Endothelial cell of umbilical vein (primary cell): Measurements from ENCODE around the gene SAMSN1. TPM values are rescaled to one million over a fixed set of nuclear protein-coding genes. Genes with fewer than 3 reads are reported as not detected.

Experiments
- BruUV-seq: library from RNA; stranded (reverse); fragments of 400-500 nt; replicated peaks from 2 replicates; lab custom pipeline; 2021; lab: Mats Ljungman, UMichigan
- CTCF ChIA-PET: fragments of 300-600, 350-600 bp; sonication (Branson Sonifier 250); formaldehyde crosslinking; loops from one replicate; lab custom pipeline; 2021; ENCODE audit warnings: antibody characterized with exemption, inconsistent platforms; lab: Charles Lee
- POLR2A ChIA-PET: fragments of 300-600, 350-600 bp; sonication (Branson Sonifier 250); formaldehyde crosslinking; loops from one replicate; lab custom pipeline; 2021; ENCODE audit warnings: antibody characterized with exemption, inconsistent platforms; lab: Charles Lee
- DNase-seq: peaks from one replicate; pipeline ENCODE4 v3.0.0-alpha.2; 2011; ENCODE audit warnings: low read depth, low spot score
- FAIRE-seq: peaks from 2 replicates; lab custom pipeline; 2011; peaks lifted over from hg19 to GRCh38; lab: Jason Lieb, UNC
- H2AFZ ChIP-seq: 2 replicates; pipeline ENCODE4 v1.6.0; 2012; ENCODE audit warnings: low read depth, low read length, control low read depth, inconsistent platforms
- H3K27ac ChIP-seq: 2 replicates; pipeline ENCODE4 v1.5.1; 2011; ENCODE audit warnings: low read depth, mild to moderate bottlenecking, control low read depth, low read length, moderate library complexity; ENCODE audit not compliant: insufficient read depth
- H3K27me3 ChIP-seq, 2 experiments: 2 replicates each; pipeline versions ENCODE4 v1.6.0 to v1.6.1; 2011; ENCODE audit warnings: low read length in 2 of 2, mixed read lengths in 1 of 2; ENCODE audit not compliant: control insufficient read depth in 2 of 2, insufficient read depth in 2 of 2
- H3K36me3 ChIP-seq, 2 experiments: 2 replicates in 1 of 2; 3 replicates in 1 of 2; pipeline ENCODE4 v1.5.1; 2011; ENCODE audit warnings: low read length in 2 of 2, mild to moderate bottlenecking in 1 of 2, moderate library complexity in 1 of 2; ENCODE audit not compliant: control insufficient read depth in 2 of 2, insufficient read depth in 2 of 2; ENCODE audit errors: extremely low read depth in 1 of 2
- H3K4me1 ChIP-seq: 3 replicates; pipeline ENCODE4 v1.5.1; 2011; ENCODE audit warnings: mild to moderate bottlenecking, low read length; ENCODE audit not compliant: control insufficient read depth, insufficient read depth; ENCODE audit errors: extremely low read depth
- H3K4me2 ChIP-seq: 2 replicates; pipeline ENCODE4 v1.6.1; 2011; ENCODE audit warnings: low read length, control low read depth, mixed read lengths; ENCODE audit not compliant: insufficient read depth
- H3K4me3 ChIP-seq, 3 experiments: fragments of 200-600 bp in 1 of 3; sonication (generic), shearing (Covaris generic) in 1 of 3; replicated peaks in 1 of 3; 2 replicates each; pipeline ENCODE4 v1.5.1; 2011 to 2016; ENCODE audit warnings: control low read depth in 3 of 3, low read length in 3 of 3, mild to moderate bottlenecking in 2 of 3, inconsistent platforms in 1 of 3, low read depth in 1 of 3, moderate library complexity in 1 of 3; ENCODE audit not compliant: insufficient read depth in 1 of 3
- H3K79me2 ChIP-seq: 2 replicates; pipeline ENCODE4 v1.6.0; 2012; ENCODE audit warnings: low read length, inconsistent platforms; ENCODE audit not compliant: control insufficient read depth, insufficient read depth
- H3K9ac ChIP-seq: replicated peaks from 2 replicates; pipeline ENCODE3; 2011; ENCODE audit warnings: low read length, control low read depth; ENCODE audit not compliant: insufficient read depth; ENCODE audit errors: extremely low read depth
- H3K9me1 ChIP-seq: replicated peaks from 3 replicates; pipeline ENCODE4 v1.6.0; 2011; ENCODE audit warnings: mild to moderate bottlenecking, low read length; ENCODE audit not compliant: control insufficient read depth, insufficient read depth; ENCODE audit errors: extremely low read depth
- H3K9me3 ChIP-seq: replicated peaks from 2 replicates; pipeline ENCODE4 v1.5.1; 2012; ENCODE audit warnings: low read length, inconsistent platforms; ENCODE audit not compliant: control insufficient read depth, insufficient read depth
- H4K20me1 ChIP-seq: replicated peaks from 2 replicates; pipeline ENCODE3; 2011; ENCODE audit warnings: mild to moderate bottlenecking, low read length; ENCODE audit not compliant: control insufficient read depth, insufficient read depth; ENCODE audit errors: extremely low read depth
- EZH2 ChIP-seq: IDR thresholded peaks from 2 replicates; pipeline ENCODE4 v1.6.1; 2012; ENCODE audit warnings: borderline replicate concordance, low read depth, mild to moderate bottlenecking, moderate library complexity, low read length, inconsistent platforms; ENCODE audit not compliant: severe bottlenecking
- FOS ChIP-seq: IDR thresholded peaks from 2 replicates; pipeline ENCODE4 v1.6.1; 2011; ENCODE audit warnings: mild to moderate bottlenecking, low read length, moderate library complexity, borderline replicate concordance; ENCODE audit not compliant: insufficient read depth
- GATA2 ChIP-seq: IDR thresholded peaks from 2 replicates; pipeline ENCODE4 v1.7.0; 2011; ENCODE audit warnings: low read depth, mild to moderate bottlenecking, moderate library complexity, mixed read lengths, low read length; ENCODE audit not compliant: insufficient read length, insufficient read depth
- JUN ChIP-seq: IDR thresholded peaks from 2 replicates; pipeline ENCODE4 v1.6.1; 2011; ENCODE audit warnings: borderline replicate concordance, low read depth; ENCODE audit not compliant: insufficient read length, insufficient read depth
- MYC ChIP-seq: IDR thresholded peaks from one replicate; pipeline ENCODE4 v1.6.1; 2011; ENCODE audit warnings: mild to moderate bottlenecking, low read depth, low read length
- POLR2A ChIP-seq: IDR thresholded peaks from 2 replicates; pipeline ENCODE4 v1.6.1; 2012; ENCODE audit warnings: low read depth, mild to moderate bottlenecking, control low read depth, low read length
- POLR2AphosphoS5 ChIP-seq: IDR thresholded peaks from 2 replicates; pipeline ENCODE4 v1.6.1; 2012; ENCODE audit warnings: low read depth, mild to moderate bottlenecking, control low read depth, low read length, moderate library complexity; ENCODE audit not compliant: insufficient read depth
- dilution Hi-C: fragments of 300-500 bp; cut with MboI; formaldehyde crosslinking; loops from one replicate; pipeline ENCODE4 v1.15.0; 2019; ENCODE audit warnings: low sequenced_read_pairs; ENCODE audit not compliant: extremely low pct_ligation_motif_present
- intact Hi-C: fragments of 100-400 bp; cut with micrococcal nuclease; formaldehyde crosslinking; loops from one replicate; pipeline ENCODE4 v1.10.0; 2022
- polyA plus RNA-seq, 4 experiments: library from polyadenylated mRNA; depleted of rRNA in 3 of 4; stranded (reverse) in 3 of 4; unstranded in 1 of 4; fragments of >200 nt; gene quantifications; 2 replicates each; pipeline versions ENCODE4 v1.2.1 to v1.2.3, GENCODE V29; 2011 to 2012; ENCODE audit warnings: missing spikeins in 1 of 4
- total RNA-seq: library from RNA; stranded (reverse); gene quantifications from 2 replicates; pipeline ENCODE4 v1.2.3, GENCODE V29; 2021
- TF ChIP-seq, protein P1 (sequence below), 2 donors: IDR thresholded peaks; 1 replicate in 1 of 2; 2 replicates in 1 of 2; pipeline ENCODE4 v1.5.1; 2011; ENCODE audit warnings: low read length in 2 of 2, mild to moderate bottlenecking in 2 of 2, moderate library complexity in 2 of 2, control low read depth in 1 of 2, inconsistent platforms in 1 of 2, low read depth in 1 of 2; ENCODE audit not compliant: insufficient read depth in 1 of 2; ENCODE audit errors: extremely low read depth in 1 of 2
- TF ChIP-seq, protein P2 (sequence below): IDR thresholded peaks from 2 replicates; pipeline ENCODE4 v1.6.1; 2011; ENCODE audit not compliant: insufficient read depth, insufficient read length

The SAMSN1 gene
- total and polyA plus RNA-seq, 2 donors (not counting 3 experiments of a cell fraction or from before 2014, with no cell fraction given) = 2.5 to 5.3 TPM

GRCh38 chr21:14550135-14550534, 4.0 kb upstream of the SAMSN1 start:
- BruUV-seq = no TSS peak
- FAIRE-seq (no peak), DNase-seq (peak; percentile 28)
- ChIA-PET POLR2A (no interaction called here), CTCF (interaction anchor here (0.9 to 1.5 kb wide), 6 partner anchors 9 to 224 kb away, joined by 3 to 5 read pairs (median 4); no protein-coding TSS in a partner anchor)
- Histone ChIP-seq H3K4me2 (peak overlapping the region; percentile 25), H3K4me1 (peaks cover 28% of the 10 kb centered on the region), H3K79me2 (peaks cover 3% of the 10 kb centered on the region), H3K9me3 (no peaks in the 10 kb centered on the region), H3K36me3 (no peaks in the 10 kb centered on the region), H3K27me3 (no peaks in the 10 kb centered on the region), H3K9me1 (no peaks in the 10 kb centered on the region), H4K20me1 (no peaks in the 10 kb centered on the region), H3K9ac (no peak overlapping the region), H3K4me3 (no peak overlapping the region), H2AFZ (peak overlapping the region; percentile 76), H3K27ac (no peak overlapping the region)
- dilution Hi-C loops = no loop called here
- intact Hi-C loops = no loop called here
- TF ChIP-seq, protein P1, sequence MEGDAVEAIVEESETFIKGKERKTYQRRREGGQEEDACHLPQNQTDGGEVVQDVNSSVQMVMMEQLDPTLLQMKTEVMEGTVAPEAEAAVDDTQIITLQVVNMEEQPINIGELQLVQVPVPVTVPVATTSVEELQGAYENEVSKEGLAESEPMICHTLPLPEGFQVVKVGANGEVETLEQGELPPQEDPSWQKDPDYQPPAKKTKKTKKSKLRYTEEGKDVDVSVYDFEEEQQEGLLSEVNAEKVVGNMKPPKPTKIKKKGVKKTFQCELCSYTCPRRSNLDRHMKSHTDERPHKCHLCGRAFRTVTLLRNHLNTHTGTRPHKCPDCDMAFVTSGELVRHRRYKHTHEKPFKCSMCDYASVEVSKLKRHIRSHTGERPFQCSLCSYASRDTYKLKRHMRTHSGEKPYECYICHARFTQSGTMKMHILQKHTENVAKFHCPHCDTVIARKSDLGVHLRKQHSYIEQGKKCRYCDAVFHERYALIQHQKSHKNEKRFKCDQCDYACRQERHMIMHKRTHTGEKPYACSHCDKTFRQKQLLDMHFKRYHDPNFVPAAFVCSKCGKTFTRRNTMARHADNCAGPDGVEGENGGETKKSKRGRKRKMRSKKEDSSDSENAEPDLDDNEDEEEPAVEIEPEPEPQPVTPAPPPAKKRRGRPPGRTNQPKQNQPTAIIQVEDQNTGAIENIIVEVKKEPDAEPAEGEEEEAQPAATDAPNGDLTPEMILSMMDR (IDR thresholded peaks at IDR 0.05; ENCODE audit: extremely low read depth in 1 of 2, insufficient read depth in 1 of 2, low read depth in 1 of 2, low read length in 2 of 2) = no peak
- TF ChIP-seq MYC (no peak), FOS (no peak), GATA2 (peak; percentile 93)

DNA sequence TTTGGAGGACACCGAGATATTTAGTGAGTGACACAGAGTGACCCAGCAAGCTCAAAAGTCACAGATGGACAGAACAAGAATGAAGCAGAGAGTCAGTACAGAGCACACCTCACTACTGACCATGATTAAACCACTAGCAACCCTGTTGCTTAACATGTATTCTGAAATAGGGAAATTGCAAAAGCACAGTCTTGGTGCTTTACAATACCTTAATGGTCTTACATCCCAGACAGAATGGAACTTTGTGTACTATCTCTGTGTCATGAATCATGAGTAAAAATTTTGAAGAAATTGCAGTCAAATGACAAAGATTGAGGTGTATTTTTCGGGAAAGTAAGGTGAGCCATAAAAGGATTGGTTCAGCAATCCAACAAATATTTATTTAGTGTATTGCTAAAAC, 2.7 kb upstream of the SAMSN1 start:
- TF ChIP-seq EZH2 (no peak), POLR2A (no peak), JUN (no peak), GATA2 (no peak), POLR2AphosphoS5 (no peak), FOS (no peak), MYC (no peak)
- TF ChIP-seq, protein P2, sequence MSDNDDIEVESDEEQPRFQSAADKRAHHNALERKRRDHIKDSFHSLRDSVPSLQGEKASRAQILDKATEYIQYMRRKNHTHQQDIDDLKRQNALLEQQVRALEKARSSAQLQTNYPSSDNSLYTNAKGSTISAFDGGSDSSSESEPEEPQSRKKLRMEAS = no peak
- TF ChIP-seq, protein P1 (IDR thresholded peaks at IDR 0.05; ENCODE audit: extremely low read depth in 1 of 2, insufficient read depth in 1 of 2, low read depth in 1 of 2, low read length in 2 of 2) = no peak
- POLR2A ChIA-PET = no interaction called here
- intact Hi-C loops = loop anchor here (5.0 to 10.0 kb wide), 2 partner anchors 166 to 244 kb away; partner anchors contain the start of gene HSPA13

More for the DNA sequence above, 2.7 kb upstream of the SAMSN1 start:
- no TSS peak for BruUV-seq
- Histone ChIP-seq H3K27ac (no peak overlapping the region), H4K20me1 (no peaks in the 10 kb centered on the region), H3K4me1 (peaks cover 30% of the 10 kb centered on the region), H3K79me2 (peaks cover 12% of the 10 kb centered on the region), H3K4me2 (no peak overlapping the region), H3K9me1 (no peaks in the 10 kb centered on the region), H3K36me3 (no peaks in the 10 kb centered on the region), H3K27me3 (no peaks in the 10 kb centered on the region), H2AFZ (no peak overlapping the region), H3K9me3 (no peaks in the 10 kb centered on the region), H3K4me3 (no peak overlapping the region), H3K9ac (no peak overlapping the region)
- FAIRE-seq (no peak), DNase-seq (no peak)
- CTCF ChIA-PET = no interaction called here
- dilution Hi-C loops = no loop called here
